ENCODE data around the gene PSAT1. TPM values are rescaled to one million over a fixed set of nuclear protein-coding genes. Genes with fewer than 3 reads are reported as not detected.

PSAT1 gene
- total RNA-seq, 1 donor from 2014 or later: 1.9 TPM

DNA sequence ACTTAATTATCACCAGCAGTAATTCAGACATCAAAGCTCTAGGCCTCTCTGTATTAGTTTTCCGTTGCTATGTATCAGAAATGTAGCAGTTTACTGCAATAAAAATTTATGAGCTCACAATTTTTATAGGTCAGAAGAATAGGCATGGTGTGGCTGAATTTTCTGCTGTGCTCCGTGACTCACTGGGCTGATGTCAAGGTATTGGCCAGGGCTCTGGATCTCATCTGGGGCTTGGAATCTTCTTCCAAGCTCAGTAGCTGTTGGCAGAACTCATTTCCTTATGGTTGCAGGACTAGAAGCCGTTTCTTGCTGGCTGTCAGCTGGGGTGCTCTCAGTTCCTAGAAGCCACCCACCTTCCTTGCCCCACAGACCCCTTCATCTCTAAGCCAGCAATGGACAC lies 66.3 kb downstream of the PSAT1 start:
- Histone ChIP-seq H3K27me3 (no peaks in the 10 kb centered on the region), H3K27ac (no peak overlapping the region), H3K4me3 (no peak overlapping the region), H3K9me3 (no peaks in the 10 kb centered on the region), H3K4me1 (no peaks in the 10 kb centered on the region), H3K36me3 (no peaks in the 10 kb centered on the region)
- intact Hi-C loops (cut with DNase I): no loop called here
- TF ChIP-seq, protein P1, sequence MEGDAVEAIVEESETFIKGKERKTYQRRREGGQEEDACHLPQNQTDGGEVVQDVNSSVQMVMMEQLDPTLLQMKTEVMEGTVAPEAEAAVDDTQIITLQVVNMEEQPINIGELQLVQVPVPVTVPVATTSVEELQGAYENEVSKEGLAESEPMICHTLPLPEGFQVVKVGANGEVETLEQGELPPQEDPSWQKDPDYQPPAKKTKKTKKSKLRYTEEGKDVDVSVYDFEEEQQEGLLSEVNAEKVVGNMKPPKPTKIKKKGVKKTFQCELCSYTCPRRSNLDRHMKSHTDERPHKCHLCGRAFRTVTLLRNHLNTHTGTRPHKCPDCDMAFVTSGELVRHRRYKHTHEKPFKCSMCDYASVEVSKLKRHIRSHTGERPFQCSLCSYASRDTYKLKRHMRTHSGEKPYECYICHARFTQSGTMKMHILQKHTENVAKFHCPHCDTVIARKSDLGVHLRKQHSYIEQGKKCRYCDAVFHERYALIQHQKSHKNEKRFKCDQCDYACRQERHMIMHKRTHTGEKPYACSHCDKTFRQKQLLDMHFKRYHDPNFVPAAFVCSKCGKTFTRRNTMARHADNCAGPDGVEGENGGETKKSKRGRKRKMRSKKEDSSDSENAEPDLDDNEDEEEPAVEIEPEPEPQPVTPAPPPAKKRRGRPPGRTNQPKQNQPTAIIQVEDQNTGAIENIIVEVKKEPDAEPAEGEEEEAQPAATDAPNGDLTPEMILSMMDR (IDR thresholded peaks at IDR 0.05): no peak
- no peak for DNase-seq (ENCODE audit: low spot score in 2 of 2)

DNA sequence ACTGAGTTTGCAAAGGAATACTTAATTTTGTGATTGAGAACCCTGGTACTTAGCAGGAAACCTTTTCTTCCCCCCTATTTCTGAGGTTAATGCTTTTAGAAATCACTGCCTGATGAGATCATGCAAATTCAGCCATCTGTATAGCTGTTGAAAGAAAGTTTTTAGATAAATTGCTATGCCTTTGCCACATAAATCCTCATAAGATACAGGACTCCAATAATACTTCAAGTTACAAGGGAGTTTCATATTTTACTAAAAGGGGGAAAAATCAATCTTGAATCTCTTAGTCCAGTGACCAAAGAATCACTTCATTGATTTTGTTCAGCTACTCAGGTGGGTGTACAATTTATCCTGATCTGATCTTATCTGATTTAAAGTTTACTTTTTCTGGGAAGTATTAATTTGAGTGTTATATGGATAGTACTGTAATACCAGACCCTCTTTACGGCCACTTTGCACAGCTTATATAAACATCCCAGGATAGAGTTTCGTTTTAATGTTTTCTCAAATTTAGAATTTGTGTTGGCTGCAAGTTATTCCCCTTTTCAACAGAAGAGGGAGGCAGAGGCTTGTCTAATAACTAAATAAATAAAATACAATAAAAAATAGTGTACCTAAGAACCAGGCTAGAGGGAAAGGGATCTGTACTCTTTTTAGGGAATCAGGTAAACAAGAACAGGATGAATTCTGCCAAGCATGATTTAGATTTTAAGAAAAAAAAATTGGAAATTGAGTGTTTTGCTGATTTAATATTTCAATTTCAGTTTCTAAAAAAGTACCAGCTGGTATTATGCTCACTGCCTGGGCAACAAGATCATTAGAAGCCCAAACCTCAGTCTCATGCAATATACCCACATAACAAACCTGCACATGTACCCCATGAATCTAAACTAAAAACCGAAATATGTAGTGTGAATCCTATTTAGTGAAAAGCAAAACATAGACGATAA lies 69.1 kb downstream of the PSAT1 start:
- Histone ChIP-seq H3K27me3 (no peaks in the 10 kb centered on the region), H3K27ac (no peak overlapping the region), H3K4me3 (no peak overlapping the region), H3K9me3 (no peaks in the 10 kb centered on the region), H3K4me1 (no peaks in the 10 kb centered on the region), H3K36me3 (no peaks in the 10 kb centered on the region)
- intact Hi-C loops (cut with DNase I): no loop called here
- TF ChIP-seq, protein P1 (IDR thresholded peaks at IDR 0.05): peak in 2 of 3 experiments; percentile 32 to 59
- no peak for DNase-seq (ENCODE audit: low spot score in 2 of 2)

DNA sequence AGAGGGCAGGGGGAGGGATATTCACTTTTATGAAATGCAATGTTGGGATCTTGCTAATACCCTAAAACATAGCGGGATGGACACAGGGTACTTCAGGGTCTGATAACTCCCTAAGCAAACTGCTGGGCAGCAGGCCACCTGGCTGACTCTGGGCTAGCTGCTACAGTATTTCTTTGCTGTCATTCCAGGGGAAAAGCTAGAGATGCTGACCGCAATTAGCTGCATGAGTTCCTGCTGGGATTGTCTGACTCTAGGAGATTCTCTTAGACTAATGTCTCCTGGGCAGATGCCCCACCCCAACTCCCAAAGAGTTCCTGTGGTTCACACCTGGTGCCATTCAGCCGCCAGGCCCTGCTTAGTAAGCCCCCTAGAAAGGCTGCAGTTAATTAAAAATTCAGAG lies 69.9 kb downstream of the PSAT1 start:
- H3K4me1 ChIP-seq: no peaks in the 10 kb centered on the region
- no peak overlapping the region for H3K4me3 ChIP-seq
- no peaks in the 10 kb centered on the region for H3K9me3 ChIP-seq
- H3K27ac ChIP-seq: no peak overlapping the region
- no peaks in the 10 kb centered on the region for H3K36me3 ChIP-seq
- DNase-seq (ENCODE audit: low spot score in 2 of 2): no peak
- intact Hi-C loops (cut with DNase I): no loop called here
- no peaks in the 10 kb centered on the region for H3K27me3 ChIP-seq
- TF ChIP-seq, protein P1 (IDR thresholded peaks at IDR 0.05): no peak

DNA sequence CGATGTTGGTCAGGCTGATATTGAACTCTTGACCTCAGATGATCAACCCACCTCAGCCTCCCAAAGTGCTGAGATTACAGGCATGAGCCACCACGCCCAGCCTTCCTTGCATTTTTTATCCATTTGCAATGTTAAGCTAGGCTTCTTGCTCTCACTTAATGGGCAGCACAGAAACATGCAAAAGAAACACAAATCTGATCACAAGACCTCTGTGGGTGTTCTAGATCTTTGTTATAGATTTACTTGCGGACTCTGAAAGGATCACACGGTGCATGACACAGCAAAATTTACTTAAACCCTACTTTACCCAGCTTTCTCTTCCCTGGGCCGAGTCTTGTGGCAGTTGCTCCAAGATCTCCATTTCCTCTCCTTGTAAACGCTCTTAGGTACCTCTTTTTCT lies 71.3 kb downstream of the PSAT1 start:
- Histone ChIP-seq H3K36me3 (no peaks in the 10 kb centered on the region), H3K4me3 (no peak overlapping the region), H3K27ac (no peak overlapping the region), H3K9me3 (no peaks in the 10 kb centered on the region), H3K27me3 (no peaks in the 10 kb centered on the region), H3K4me1 (no peaks in the 10 kb centered on the region)
- no peak for DNase-seq (ENCODE audit: low spot score in 2 of 2)
- TF ChIP-seq, protein P1 (IDR thresholded peaks at IDR 0.05): no peak
- intact Hi-C loops (cut with DNase I): loop anchor here (2.0 kb wide), 1 partner anchor 107 kb away; no protein-coding TSS in a partner anchor

DNA sequence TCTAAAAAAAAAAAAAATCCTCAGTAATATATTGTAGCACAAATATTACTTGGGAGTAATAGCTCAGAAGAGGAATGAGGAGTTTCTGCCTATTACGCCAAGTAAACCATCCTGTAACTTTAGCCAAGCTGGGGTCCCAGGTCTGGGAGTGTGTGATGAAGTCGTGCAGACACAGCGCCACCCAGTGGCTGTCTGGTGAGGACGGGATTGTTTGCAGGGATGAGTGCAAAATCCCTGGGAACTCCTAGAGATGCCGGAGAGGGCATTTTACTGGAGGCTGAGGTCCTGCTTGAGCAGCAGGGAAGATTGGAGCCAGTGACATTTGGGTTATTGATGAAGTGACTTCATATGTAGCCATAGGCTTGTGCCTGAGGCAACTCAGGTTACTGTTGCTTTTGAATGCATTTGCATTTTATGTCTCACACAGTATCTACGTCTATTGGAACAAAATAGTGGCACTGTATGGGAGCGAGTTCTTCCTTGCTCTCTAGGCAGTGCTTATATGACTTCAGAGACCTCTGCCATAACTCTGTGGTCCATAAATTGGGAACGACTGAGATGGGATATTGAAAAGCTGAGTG lies 72.8 kb downstream of the PSAT1 start:
- intact Hi-C loops (cut with DNase I): loop anchor here (2.0 kb wide), 1 partner anchor 109 kb away; no protein-coding TSS in a partner anchor

More for the DNA sequence above, 72.8 kb downstream of the PSAT1 start:
- H3K36me3 ChIP-seq: no peaks in the 10 kb centered on the region
- H3K9me3 ChIP-seq: no peaks in the 10 kb centered on the region
- no peak overlapping the region for H3K27ac ChIP-seq
- TF ChIP-seq, protein P1 (IDR thresholded peaks at IDR 0.05): peak; percentile 31 to 60 (median 55)
- H3K27me3 ChIP-seq: no peaks in the 10 kb centered on the region
- peak in 1 of 2 donors; percentile 66 for DNase-seq (ENCODE audit: low spot score in 2 of 2)
- no peak overlapping the region for H3K4me3 ChIP-seq
- H3K4me1 ChIP-seq: no peaks in the 10 kb centered on the region

All from ascending aorta (tissue), 2 donors.